UCSD-AML1 (cell line): ENCODE data around the gene CLEC3A.
"Not testable (repeated sequence)": the region's sequence is repeated elsewhere in the genome, so short reads cannot be mapped to it uniquely, and the experiment has no call there.

Source experiments
- DNase-seq: peaks from one replicate; lab custom pipeline; 2025; ENCODE audit not compliant: unreplicated experiment; lab: John Stamatoyannopoulos, UW

CLEC3A gene, protein sequence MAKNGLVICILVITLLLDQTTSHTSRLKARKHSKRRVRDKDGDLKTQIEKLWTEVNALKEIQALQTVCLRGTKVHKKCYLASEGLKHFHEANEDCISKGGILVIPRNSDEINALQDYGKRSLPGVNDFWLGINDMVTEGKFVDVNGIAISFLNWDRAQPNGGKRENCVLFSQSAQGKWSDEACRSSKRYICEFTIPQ

GRCh38 chr16:78022347-78023060, at the start of gene CLEC3A:
Gene CLEC3A, plus strand, starts transcription at chr16:78022548. Its CDS starts 79 bp downstream, at chr16:78022627.
- DNase-seq = no peak

- DNase-seq = no peak
Measured at GRCh38 chr16:77974883-77975282, 47.5 kb upstream of the CLEC3A start.

DNA sequence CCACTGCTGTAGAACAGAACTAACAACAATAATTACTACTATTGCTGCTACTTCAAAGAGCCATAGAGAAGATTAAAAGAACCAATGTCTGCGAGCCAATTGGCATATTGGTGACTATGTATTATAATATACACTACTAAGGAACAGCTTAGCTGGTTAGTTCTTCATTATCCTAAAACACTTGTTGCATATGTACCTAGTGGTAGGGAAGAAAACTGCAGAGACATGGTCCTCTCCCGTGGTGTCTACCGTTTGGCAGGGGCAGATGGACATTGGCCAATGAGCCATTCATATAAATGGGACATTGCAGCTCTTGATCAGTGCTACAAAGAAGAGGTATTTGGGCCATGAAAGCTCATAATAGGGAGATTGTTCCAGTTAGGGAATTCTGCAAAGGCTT, 46.4 kb upstream of the CLEC3A start:
- DNase-seq = no peak

DNA sequence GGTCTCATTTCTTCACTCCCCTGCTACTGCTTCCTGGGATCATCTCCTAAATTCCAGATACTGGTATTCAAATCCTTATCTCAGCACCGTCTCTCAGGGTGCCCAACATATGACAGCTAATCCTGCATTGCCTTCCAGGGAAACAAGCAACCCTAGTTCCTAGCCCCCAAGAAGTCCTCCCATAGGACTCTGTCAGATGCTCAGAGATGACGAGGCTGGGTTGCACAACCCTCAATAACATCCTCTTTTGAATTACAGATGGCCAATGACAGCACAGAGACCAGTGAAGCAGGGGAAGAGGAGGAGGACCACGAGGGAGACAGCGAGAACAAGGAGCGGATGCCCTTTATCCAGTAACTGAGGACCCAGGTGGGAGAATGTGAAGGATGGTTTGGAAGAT, 45.0 kb upstream of the CLEC3A start:
- DNase-seq = no peak

- DNase-seq = no peak
Measured at GRCh38 chr16:77985111-77985510, 37.2 kb upstream of the CLEC3A start.

DNA sequence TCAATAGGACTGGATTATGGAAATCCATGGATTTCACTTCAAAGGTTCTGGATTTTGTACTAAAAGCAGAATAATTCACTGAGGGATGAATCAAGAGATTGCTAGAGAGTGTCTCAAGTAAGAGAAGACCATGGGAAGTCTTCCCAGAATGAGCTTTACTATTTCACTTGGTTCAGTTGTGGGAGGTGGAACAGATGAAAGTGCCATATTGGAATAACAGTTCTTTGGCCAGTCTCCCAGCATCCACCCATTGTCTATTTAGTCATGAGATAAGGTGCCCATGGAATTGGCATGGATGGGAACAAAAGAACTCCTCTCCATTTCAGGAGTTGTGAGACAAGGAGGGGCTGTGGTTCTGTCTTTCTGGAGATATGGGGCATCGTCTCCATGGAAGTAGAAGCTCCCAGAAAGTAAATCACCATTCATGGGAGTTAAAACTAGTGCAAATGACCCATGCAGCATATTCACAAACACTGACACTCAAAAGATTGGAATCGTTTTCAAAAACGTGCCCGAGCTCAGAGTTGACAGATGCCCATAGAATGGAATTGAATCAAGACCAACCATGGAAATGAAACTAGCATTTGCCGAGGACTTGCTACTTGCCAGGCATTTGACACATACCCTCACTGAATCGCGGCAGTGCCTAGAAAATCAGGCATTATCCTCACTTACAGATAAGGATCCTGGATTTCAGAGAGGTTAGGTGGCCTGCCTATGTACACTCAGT, 36.2 kb upstream of the CLEC3A start:
- no peak for DNase-seq

GRCh38 chr16:77987810-77988209, 34.5 kb upstream of the CLEC3A start:
- DNase-seq = no peak

DNA sequence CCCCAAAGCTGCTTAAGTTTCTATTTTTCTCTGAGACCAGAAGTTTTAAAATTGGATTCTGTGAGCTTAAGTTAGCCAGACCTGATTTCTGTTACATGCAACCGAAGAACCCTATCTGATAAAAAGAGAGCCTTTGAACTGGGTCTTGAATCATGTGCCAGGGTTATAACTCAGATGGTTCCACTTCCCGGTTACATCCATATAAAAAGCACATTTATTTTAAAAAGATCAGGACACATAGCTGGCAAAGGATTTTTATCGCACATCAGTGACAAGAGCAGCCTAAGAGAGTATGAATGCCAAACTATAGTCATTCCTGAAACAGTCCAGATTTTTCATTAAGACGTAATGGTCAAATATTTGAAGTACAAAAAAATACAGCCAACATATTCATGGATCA, 32.5 kb upstream of the CLEC3A start:
- no peak for DNase-seq

- no peak for DNase-seq
Measured at GRCh38 chr16:77991701-77992100, 30.6 kb upstream of the CLEC3A start.

DNA sequence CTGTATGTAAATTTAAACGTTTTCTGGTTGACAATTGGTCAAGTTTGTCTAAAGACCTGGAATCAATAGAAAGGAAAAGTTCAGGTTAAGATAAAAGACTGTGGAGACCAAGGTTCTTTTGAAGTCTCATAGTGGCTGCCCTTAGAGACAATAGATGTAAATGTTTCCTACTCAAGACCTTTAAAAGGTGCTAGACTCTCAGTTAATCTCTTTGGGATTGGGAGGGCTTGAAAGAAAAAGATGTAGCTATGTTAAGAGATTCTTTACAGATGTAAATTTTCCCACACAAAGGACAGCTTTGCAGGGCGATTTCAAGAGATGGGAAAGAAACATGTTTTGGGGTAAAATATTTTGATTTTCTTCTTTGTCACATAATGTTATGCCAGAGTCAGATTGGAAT, 30.0 kb upstream of the CLEC3A start:
- not testable (repeated sequence) for DNase-seq

DNA sequence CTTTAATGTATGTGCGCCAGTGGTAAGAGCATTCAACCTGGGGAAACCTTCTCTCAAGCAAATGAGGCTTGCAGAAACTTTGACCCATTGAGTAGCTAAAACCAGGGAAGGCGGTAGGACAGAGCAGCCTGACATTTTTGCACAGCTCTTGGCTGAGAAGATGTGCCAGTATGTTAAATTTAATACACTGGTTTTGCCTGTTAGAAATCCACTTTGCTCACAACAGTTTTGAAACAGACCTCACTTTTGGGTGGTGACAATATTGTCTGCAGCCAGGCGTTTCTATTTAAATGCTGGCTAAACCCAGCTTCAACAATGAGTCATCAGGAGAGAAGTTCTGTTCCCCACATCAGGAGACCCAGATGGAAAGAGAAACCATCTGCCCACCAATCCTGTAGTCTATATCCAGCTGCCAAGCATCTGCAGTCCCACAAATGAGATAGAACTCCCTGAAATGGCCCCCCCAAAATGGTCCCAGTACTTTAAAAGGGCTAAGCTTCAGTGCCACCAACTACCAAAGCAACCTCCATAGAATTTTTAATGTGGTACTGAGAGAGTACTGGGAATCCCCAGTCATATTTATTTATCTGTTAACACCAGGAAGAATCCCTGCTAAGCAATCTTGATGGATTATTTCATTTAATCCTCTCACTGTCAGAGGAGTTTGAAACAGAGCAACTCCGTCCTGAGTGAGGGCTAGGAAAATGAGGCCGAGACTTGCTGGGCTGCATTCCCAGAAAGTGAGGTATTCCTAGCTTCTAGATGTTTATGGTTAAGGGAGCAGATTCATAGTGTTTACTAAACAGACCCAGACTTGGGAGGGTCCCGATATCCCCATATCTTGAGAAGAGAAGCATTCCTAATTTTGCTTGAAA, 29.0 kb upstream of the CLEC3A start:
- no peak for DNase-seq

DNA sequence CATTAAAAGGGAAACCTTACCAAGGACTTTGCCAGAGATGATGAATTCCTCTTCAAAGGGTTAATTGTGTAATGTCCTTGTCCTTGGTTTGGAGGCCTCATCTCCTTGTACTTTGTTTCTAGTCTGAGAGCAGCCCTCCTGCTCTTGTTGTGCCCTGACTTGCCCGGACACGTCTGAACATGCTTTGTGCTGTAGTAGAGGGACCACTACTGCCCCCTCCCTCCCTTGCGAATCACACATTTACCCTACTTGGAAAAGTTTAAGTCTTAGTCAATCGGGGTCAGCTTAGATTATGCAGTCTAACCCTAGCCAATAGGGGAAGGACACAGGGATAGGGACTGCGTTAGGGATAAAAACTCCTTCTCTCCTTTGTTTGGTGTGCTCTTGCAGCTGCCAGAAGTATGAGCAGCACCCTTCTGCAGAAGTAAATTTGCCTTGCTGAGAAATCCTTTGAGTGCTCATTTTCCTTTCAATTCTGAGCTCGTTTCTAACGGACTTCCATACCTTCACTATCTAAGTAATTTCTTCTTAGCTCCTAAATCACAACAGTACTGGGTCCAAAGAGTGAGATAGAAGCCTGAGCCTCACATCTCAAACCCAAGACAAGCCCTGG, 26.4 kb upstream of the CLEC3A start:
- no peak for DNase-seq

- DNase-seq = no peak
Measured at GRCh38 chr16:77998350-77999023, 23.9 kb upstream of the CLEC3A start.

DNA sequence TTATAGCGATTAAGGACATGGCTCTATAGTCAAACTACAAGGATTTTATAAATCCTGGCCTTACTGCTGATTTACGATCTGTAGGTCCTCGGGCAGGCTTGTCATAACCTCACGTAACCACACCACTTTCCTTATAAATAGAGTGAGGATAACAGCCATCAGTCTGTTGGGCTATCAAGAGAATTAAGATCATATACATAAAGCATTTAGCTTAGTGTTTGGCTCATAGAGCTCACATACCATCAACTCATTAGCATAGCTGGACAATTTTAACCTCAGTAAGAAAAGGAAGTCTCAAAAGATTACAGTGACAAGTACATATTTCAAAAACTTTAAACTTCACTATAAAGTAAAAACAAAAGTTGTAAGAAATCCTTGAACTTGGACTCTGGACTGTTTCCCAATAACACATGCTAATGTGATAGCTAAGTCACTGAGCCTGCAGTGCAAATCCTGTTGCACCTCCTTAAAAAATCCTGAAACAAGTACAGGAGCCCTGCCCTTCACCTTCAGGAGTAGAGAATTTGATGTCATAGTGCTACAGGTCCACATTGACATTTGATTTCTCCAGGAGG, 20.8 kb upstream of the CLEC3A start:
- DNase-seq = no peak

DNA sequence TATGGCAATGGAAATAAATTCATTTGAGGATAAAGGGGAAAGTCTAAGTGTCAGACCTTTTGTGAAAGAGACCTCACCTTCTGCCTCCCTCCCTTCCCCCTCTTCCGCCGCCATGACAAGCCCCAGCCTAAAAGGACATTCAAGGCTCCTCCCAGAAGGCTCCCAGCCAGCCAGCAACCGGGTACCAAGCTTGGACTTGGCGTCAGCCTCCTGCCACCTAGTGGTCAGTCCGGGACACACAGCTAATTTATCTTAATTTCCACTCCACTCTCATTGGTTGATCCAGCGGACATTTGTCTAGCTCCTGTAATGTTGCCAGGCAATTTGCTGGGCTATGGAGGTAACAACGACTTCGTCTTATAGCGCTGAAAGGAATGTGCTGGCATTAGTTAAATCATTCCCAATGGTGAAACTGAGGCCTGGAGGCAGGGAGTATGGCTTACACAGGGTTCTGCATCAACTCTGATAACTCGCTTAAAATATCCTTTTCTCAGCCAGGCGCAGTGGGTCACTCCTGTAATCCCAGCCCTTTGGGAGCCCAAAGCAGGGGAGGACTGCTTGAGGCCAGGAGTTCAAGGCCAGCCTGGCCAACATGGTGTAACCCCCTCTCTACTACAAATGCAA, 19.3 kb upstream of the CLEC3A start:
- DNase-seq = peak; percentile 66

DNA sequence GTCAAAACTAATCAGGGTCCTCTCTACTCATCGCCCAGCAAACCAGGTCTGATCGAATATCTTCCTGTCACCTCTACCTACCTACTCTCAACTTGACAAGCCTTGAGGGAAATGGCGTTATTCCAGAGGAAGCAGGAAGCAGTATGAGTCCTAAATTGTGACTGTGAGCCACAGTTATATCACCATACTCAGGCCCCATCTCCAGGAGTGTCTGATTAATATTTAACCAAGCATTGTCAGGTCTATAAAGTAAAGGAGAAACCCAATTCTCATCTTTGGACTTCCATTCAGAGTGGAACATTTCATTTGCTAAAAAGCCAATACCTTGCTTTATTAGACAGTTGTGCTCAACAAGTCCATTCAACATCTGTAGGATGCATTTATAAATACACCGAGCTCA, 17.8 kb upstream of the CLEC3A start:
- no peak for DNase-seq

DNA sequence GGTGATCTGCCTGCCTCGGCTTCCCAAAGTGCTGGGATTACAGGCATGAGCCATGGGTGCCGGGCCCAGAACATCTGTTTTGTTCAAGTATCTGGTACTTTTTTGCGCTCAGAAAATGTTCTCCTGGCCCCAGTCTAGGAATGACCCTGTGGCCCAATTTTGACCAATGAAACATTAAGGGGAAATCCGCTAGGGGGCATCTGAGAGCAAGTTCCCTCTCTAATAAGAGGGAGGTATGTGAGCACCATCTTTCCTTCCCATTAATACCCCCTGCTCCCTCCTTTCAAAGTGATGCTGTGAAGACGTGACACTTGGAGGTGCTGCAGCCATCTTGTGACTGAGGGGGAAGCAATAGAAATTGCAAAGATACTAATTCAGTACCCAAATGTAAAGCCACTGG, 16.5 kb upstream of the CLEC3A start:
- no peak for DNase-seq

DNA sequence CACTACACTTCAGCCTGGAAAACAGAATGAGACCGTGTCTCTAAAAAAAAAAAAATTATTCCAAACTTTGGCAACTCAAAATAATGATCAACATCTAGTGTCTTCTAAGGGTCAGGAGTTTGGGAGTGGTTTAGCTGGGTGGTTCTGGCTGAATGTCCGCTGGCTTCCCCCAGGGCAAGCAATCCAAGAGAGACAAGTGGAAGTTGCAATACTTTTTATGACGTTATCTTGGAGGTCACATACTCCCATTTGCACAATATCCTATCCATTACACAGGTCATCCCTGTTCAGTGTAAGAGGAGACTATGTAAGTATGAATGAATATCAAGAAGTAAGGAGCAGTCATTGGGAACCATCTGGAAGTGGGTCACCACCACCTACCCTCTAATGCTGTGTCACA, 15.2 kb upstream of the CLEC3A start:
- DNase-seq = no peak

- no peak for DNase-seq
Measured at GRCh38 chr16:78024159-78024558, 1.8 kb downstream of the CLEC3A start.

- no peak for DNase-seq
Measured at GRCh38 chr16:78025631-78026030, 3.3 kb downstream of the CLEC3A start.
